Tibial nerve (tissue), 3 donors: ENCODE data around the gene DNAH14.

Source experiments
- POLR2A ChIP-seq, 2 donors: fragments of 450-650 bp; IDR thresholded peaks; one replicate each; pipeline ENCODE4 v1.6.1; 2017; ENCODE audit warnings: antibody characterized with exemption in 2 of 2, mild to moderate bottlenecking in 2 of 2, moderate library complexity in 2 of 2
- TF ChIP-seq, protein P1 (sequence below), 5 experiments: fragments of 200-600 bp in 3 of 5; fragments of 450-650 bp in 2 of 5; sonication (generic) in 3 of 5; IDR thresholded peaks; one replicate each; pipeline ENCODE4 v1.5.1; 2016 to 2019; ENCODE audit warnings: antibody characterized with exemption in 5 of 5, mild to moderate bottlenecking in 3 of 5, moderate library complexity in 2 of 5

DNA sequence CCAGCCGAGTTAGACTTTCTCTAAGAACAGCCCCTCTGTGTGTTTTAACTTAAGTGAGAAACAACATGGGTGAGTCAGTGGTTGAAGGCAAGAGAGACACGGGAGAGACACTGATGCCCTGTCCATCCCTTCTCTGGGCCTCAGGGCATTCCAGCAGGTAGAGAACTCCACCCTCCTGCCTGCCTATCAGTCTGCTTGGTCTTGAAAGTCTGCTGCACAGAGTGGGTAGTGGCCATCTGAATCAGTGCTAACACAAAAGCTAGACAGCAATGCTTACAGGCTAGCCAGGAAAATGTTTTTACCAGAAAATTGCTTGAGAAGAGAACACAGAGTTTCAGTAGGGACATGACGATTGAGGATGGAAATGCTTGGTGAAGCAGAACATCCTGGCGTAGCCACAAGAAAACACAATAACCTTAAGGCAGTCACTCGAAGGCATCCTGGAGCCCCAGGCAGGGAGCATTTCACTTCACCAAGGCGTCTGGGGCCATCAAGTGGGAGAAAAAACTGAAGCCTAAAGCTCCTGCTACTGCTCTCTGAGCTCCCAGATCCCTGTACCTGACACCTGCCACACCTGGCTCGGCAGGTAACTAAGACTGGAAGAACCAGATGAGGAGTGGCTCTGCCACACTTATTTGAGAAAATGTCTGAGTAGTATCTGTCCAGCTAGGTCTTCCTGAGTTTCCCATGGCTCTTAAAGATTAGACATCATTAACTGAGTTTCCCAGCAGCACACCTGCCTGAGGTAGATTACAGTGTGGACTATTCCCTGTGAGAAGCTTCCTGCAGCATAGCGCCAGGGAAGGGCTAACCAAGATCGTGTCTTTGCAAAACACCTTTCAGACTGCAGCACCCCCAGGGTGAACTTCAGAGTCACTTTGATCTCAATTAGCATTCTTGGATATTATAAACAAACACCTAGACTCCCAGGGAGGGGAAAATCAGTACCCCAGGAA, 516.4 kb downstream of the DNAH14 start:
- TF ChIP-seq, protein P1, sequence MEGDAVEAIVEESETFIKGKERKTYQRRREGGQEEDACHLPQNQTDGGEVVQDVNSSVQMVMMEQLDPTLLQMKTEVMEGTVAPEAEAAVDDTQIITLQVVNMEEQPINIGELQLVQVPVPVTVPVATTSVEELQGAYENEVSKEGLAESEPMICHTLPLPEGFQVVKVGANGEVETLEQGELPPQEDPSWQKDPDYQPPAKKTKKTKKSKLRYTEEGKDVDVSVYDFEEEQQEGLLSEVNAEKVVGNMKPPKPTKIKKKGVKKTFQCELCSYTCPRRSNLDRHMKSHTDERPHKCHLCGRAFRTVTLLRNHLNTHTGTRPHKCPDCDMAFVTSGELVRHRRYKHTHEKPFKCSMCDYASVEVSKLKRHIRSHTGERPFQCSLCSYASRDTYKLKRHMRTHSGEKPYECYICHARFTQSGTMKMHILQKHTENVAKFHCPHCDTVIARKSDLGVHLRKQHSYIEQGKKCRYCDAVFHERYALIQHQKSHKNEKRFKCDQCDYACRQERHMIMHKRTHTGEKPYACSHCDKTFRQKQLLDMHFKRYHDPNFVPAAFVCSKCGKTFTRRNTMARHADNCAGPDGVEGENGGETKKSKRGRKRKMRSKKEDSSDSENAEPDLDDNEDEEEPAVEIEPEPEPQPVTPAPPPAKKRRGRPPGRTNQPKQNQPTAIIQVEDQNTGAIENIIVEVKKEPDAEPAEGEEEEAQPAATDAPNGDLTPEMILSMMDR (IDR thresholded peaks at IDR 0.05), result no peak
- TF ChIP-seq POLR2A (IDR thresholded peaks at IDR 0.05), result no peak
